ENCODE results near the gene RASGRF1.

RASGRF1 gene

DNA sequence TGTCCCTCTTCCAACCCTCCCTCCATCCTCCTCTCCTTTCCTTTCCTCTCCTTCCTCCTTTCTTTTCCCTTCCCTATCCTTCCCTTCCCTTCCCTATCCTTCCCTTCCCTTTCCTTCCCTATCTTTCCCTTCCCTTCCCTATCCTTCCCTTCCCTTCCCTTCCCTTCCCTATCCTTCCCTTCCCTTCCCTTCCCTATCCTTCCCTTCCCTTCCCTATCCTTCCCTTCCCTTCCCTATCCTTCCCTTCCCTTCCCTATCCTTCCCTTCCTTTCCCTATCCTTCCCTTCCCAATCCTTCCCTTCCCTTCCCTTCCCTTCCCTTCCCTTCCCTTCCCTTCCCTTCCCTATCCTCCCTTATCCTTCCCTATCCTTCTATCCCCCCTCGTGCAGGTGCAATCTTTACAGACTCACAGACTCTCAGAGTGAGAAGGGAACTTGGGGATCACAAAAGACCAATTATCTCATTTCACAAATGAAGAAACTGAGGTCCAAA lies 31.5 kb downstream of the RASGRF1 start:
- no peak for DNase-seq (ENCODE audit: extremely low read depth, insufficient read length)
- Histone ChIP-seq H3K36me3 (ENCODE audit: control insufficient read depth, insufficient read depth, low read length) (no peaks in the 10 kb centered on the region), H3K4me3 (replicated peaks; ENCODE audit: low read depth, low read length) (no peak overlapping the region), H3K27me3 (replicated peaks; ENCODE audit: control insufficient read depth, insufficient read depth, low read length) (peaks cover 1% of the 10 kb centered on the region; the same call in 1 of the 2 replicates)
- TF ChIP-seq, protein P1, sequence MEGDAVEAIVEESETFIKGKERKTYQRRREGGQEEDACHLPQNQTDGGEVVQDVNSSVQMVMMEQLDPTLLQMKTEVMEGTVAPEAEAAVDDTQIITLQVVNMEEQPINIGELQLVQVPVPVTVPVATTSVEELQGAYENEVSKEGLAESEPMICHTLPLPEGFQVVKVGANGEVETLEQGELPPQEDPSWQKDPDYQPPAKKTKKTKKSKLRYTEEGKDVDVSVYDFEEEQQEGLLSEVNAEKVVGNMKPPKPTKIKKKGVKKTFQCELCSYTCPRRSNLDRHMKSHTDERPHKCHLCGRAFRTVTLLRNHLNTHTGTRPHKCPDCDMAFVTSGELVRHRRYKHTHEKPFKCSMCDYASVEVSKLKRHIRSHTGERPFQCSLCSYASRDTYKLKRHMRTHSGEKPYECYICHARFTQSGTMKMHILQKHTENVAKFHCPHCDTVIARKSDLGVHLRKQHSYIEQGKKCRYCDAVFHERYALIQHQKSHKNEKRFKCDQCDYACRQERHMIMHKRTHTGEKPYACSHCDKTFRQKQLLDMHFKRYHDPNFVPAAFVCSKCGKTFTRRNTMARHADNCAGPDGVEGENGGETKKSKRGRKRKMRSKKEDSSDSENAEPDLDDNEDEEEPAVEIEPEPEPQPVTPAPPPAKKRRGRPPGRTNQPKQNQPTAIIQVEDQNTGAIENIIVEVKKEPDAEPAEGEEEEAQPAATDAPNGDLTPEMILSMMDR (IDR thresholded peaks at IDR 0.05; ENCODE audit: insufficient read depth, low read length, poor library complexity, severe bottlenecking): no peak

GRCh38 chr15:79058260-79058850 lies 32.2 kb downstream of the RASGRF1 start:
- Histone ChIP-seq H3K27me3 (replicated peaks; ENCODE audit: control insufficient read depth, insufficient read depth, low read length) (peaks cover 1% of the 10 kb centered on the region; the same call in 1 of the 2 replicates), H3K36me3 (ENCODE audit: control insufficient read depth, insufficient read depth, low read length) (no peaks in the 10 kb centered on the region), H3K4me3 (replicated peaks; ENCODE audit: low read depth, low read length) (no peak overlapping the region)
- DNase-seq (ENCODE audit: extremely low read depth, insufficient read length): no peak
- TF ChIP-seq, protein P1 (IDR thresholded peaks at IDR 0.05; ENCODE audit: insufficient read depth, low read length, poor library complexity, severe bottlenecking): no peak

- TF ChIP-seq, protein P1 (IDR thresholded peaks at IDR 0.05; ENCODE audit: insufficient read depth, low read length, poor library complexity, severe bottlenecking): no peak
- Histone ChIP-seq H3K4me3 (replicated peaks; ENCODE audit: low read depth, low read length) (no peak overlapping the region), H3K36me3 (ENCODE audit: control insufficient read depth, insufficient read depth, low read length) (no peaks in the 10 kb centered on the region), H3K27me3 (replicated peaks; ENCODE audit: control insufficient read depth, insufficient read depth, low read length) (peaks cover 1% of the 10 kb centered on the region; the same call in 1 of the 2 replicates)
- DNase-seq (ENCODE audit: extremely low read depth, insufficient read length): no peak
Measured at GRCh38 chr15:79057050-79057449, 33.5 kb downstream of the RASGRF1 start.

GRCh38 chr15:79054350-79054749 lies 36.2 kb downstream of the RASGRF1 start:
- no peaks in the 10 kb centered on the region for H3K36me3 ChIP-seq (ENCODE audit: control insufficient read depth, insufficient read depth, low read length)
- TF ChIP-seq, protein P1 (IDR thresholded peaks at IDR 0.05; ENCODE audit: insufficient read depth, low read length, poor library complexity, severe bottlenecking): no peak
- DNase-seq (ENCODE audit: extremely low read depth, insufficient read length): no peak
- peaks cover 1% of the 10 kb centered on the region; the same call in 1 of the 2 replicates for H3K27me3 ChIP-seq (replicated peaks; ENCODE audit: control insufficient read depth, insufficient read depth, low read length)
- H3K4me3 ChIP-seq (replicated peaks; ENCODE audit: low read depth, low read length): no peak overlapping the region

- H3K4me3 ChIP-seq (replicated peaks; ENCODE audit: low read depth, low read length): no peak overlapping the region
- H3K36me3 ChIP-seq (ENCODE audit: control insufficient read depth, insufficient read depth, low read length): no peaks in the 10 kb centered on the region
- H3K27me3 ChIP-seq (replicated peaks; ENCODE audit: control insufficient read depth, insufficient read depth, low read length): peaks cover 1% of the 10 kb centered on the region; the same call in 1 of the 2 replicates
- TF ChIP-seq, protein P1 (IDR thresholded peaks at IDR 0.05; ENCODE audit: insufficient read depth, low read length, poor library complexity, severe bottlenecking): no peak
- DNase-seq (ENCODE audit: extremely low read depth, insufficient read length): no peak
Measured at GRCh38 chr15:79053894-79054293, 36.7 kb downstream of the RASGRF1 start.
